HepG2 (cell line): ENCODE data around the gene FCHO1. TPM values are rescaled to one million over a fixed set of nuclear protein-coding genes. Genes with fewer than 3 reads are reported as not detected.

Source experiments
- ARNT ChIP-seq: fragments of 450-650 bp; IDR thresholded peaks from 2 replicates; pipeline ENCODE4 v1.6.1; 2017
- CCAR2 ChIP-seq: fragments of 200-400 bp; formaldehyde crosslinking; optimal IDR thresholded peaks from 2 replicates; pipeline ENCODE3; 2018; ENCODE audit warnings: low read depth, mild to moderate bottlenecking, low read length, moderate library complexity
- CREB1 ChIP-seq, 2 experiments: fragments of 450-650 bp in 1 of 2; IDR thresholded peaks; 2 replicates each; pipeline ENCODE4 v1.6.1; 2016 to 2017; ENCODE audit warnings: control low read depth in 1 of 2, mild to moderate bottlenecking in 1 of 2, missing compliant biosample characterization in 1 of 2, missing genetic modification characterization in 1 of 2
- HIVEP1 ChIP-seq: sonication (generic); formaldehyde crosslinking; IDR thresholded peaks from 2 replicates; pipeline ENCODE4 v1.4.0; 2020; ENCODE audit warnings: mild to moderate bottlenecking, missing genetic modification reagents
- HNF4A ChIP-seq: sonication (generic); formaldehyde crosslinking; IDR thresholded peaks from 2 replicates; pipeline ENCODE4 v1.4.0; 2020; ENCODE audit warnings: missing genetic modification reagents
- IKZF4 ChIP-seq: sonication (generic); formaldehyde crosslinking; IDR thresholded peaks from 2 replicates; pipeline ENCODE4 v1.5.1; 2020; ENCODE audit warnings: borderline replicate concordance, mild to moderate bottlenecking, low read depth, missing genetic modification reagents; ENCODE audit errors: not compliant biosample characterization
- KAT7 ChIP-seq: IDR thresholded peaks from 2 replicates; pipeline ENCODE4 v1.6.1; 2018; ENCODE audit warnings: borderline replicate concordance, missing compliant biosample characterization
- KLF16 ChIP-seq, 2 experiments: sonication (generic) in 1 of 2; formaldehyde crosslinking in 1 of 2; IDR thresholded peaks; 2 replicates each; pipeline versions ENCODE4 v1.6.1 to v1.8.0; 2016 to 2023; ENCODE audit warnings: missing genetic modification reagents in 2 of 2, missing compliant biosample characterization in 1 of 2
- MATR3 ChIP-seq: sonication (generic); formaldehyde crosslinking; IDR thresholded peaks from 2 replicates; pipeline ENCODE4 v1.4.0; 2020; ENCODE audit warnings: missing genetic modification reagents
- MIXL1 ChIP-seq: IDR thresholded peaks from 2 replicates; pipeline ENCODE4 v1.6.1; 2016
- MXI1 ChIP-seq: IDR thresholded peaks from 3 replicates; pipeline ENCODE4 v1.6.1; 2012; ENCODE audit warnings: low read depth, low read length, inconsistent platforms, borderline replicate concordance
- NFKBIZ ChIP-seq: IDR thresholded peaks from 2 replicates; pipeline ENCODE4 v1.6.1; 2018; ENCODE audit warnings: missing genetic modification reagents, missing compliant biosample characterization
- PCBP2 ChIP-seq: fragments of 200-400 bp; formaldehyde crosslinking; optimal IDR thresholded peaks from 2 replicates; pipeline ENCODE3; 2018; ENCODE audit warnings: low read length, low read depth; ENCODE audit not compliant: poor library complexity, severe bottlenecking
- RAD51 ChIP-seq: fragments of 450-650 bp; IDR thresholded peaks from 2 replicates; pipeline ENCODE4 v1.6.1; 2016; ENCODE audit warnings: borderline replicate concordance
- SAP130 ChIP-seq: IDR thresholded peaks from 2 replicates; pipeline ENCODE4 v1.6.1; 2016; ENCODE audit warnings: low read depth
- STAT5B ChIP-seq: sonication (generic); formaldehyde crosslinking; IDR thresholded peaks from 2 replicates; pipeline ENCODE4 v1.4.0; 2020; ENCODE audit warnings: missing genetic modification reagents
- ZFP37 ChIP-seq: sonication (generic); formaldehyde crosslinking; IDR thresholded peaks from 2 replicates; pipeline ENCODE4 v1.4.0; 2020; ENCODE audit warnings: missing genetic modification reagents, borderline replicate concordance
- ZNF446 ChIP-seq: sonication (generic); formaldehyde crosslinking; IDR thresholded peaks from 2 replicates; pipeline ENCODE4 v1.5.0; 2020; ENCODE audit warnings: mild to moderate bottlenecking, missing genetic modification reagents
- ZNF501 ChIP-seq: sonication (generic); formaldehyde crosslinking; IDR thresholded peaks from 2 replicates; pipeline ENCODE4 v1.5.1; 2020; ENCODE audit warnings: mild to moderate bottlenecking, moderate library complexity, missing genetic modification reagents
- ZNF580 ChIP-seq: IDR thresholded peaks from 2 replicates; pipeline ENCODE4 v1.6.1; 2016; ENCODE audit warnings: low read depth, borderline replicate concordance
- ZNF788 ChIP-seq: sonication (generic); formaldehyde crosslinking; IDR thresholded peaks from 2 replicates; pipeline ENCODE4 v1.5.0; 2020; ENCODE audit warnings: mild to moderate bottlenecking, missing genetic modification reagents, borderline replicate concordance
- polyA plus RNA-seq, 8 experiments: library from polyadenylated mRNA; depleted of rRNA in 3 of 8; stranded (reverse) in 7 of 8; unstranded in 1 of 8; fragments of >200 nt; fragmentation: Illumina TruSeq in 4 of 8; extraction: Trizol in 4 of 8; gene quantifications; 2 replicates each; pipeline versions ENCODE4 v1.2.1 to v1.2.3, GENCODE V29; 2011 to 2016; ENCODE audit warnings: low read depth in 4 of 8, missing spikeins in 1 of 8, mixed read lengths in 1 of 8; ENCODE audit not compliant: insufficient read depth in 1 of 8
- total RNA-seq, 5 experiments: library from RNA; depleted of rRNA; stranded (reverse); fragments of >200 nt; fragmentation: Illumina TruSeq; extraction: Trizol; gene quantifications; 2 replicates each; pipeline ENCODE4 v1.2.3, GENCODE V29; 2016; ENCODE audit warnings: low read depth in 1 of 5
- TF ChIP-seq, protein P1 (sequence below): sonication (generic); formaldehyde crosslinking; IDR thresholded peaks from 2 replicates; pipeline ENCODE4 v1.4.0; 2020; ENCODE audit warnings: missing genetic modification reagents
- TF ChIP-seq, protein P2 (sequence below): sonication (generic); formaldehyde crosslinking; IDR thresholded peaks from 2 replicates; pipeline ENCODE4 v1.9.0; 2021; ENCODE audit warnings: missing genetic modification reagents, borderline replicate concordance

FCHO1 gene
- total and polyA plus RNA-seq, 2 of the 13 experiments (the other 11 are each of a cell fraction or from before 2014, with no cell fraction given): 1.3 to 3.1 TPM

DNA sequence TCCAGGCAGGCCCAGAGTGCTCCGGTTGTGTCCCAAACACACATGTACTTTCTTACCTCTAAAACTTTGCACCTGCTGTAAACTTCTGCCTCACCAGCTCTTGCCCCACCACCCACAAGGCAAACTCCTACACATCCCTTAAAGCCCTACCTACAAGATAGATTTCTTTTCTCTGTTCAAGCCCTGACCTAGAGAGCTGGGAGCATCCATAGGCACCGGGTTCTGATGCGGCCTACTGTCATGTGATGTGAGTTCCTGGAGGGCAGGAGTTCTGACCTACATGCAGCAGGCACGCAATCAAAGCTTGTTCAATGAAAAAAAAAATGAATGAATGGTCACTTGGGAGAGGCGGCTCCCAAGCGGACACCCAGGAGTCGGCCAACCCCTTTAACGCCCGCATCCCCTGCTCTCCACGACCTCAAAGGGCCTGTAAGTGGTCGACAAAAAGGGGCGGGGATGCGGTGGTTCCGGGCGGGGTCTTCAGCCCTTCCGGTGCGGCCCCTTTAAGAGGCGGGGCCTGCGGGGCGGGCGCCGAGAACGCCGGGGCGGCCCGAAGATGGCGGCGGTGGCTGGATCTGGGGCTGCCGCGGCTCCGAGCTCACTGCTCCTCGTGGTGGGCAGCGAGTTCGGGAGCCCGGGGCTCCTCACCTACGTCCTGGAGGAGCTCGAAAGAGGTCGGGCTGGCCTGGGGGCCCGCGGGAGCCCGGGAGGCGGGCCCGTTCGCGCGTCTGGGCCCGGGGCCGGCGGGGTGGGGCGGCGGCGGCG lies 32.1 kb upstream of the FCHO1 start, which contains the start of gene MAP1S (continued):
- TF ChIP-seq, protein P1, sequence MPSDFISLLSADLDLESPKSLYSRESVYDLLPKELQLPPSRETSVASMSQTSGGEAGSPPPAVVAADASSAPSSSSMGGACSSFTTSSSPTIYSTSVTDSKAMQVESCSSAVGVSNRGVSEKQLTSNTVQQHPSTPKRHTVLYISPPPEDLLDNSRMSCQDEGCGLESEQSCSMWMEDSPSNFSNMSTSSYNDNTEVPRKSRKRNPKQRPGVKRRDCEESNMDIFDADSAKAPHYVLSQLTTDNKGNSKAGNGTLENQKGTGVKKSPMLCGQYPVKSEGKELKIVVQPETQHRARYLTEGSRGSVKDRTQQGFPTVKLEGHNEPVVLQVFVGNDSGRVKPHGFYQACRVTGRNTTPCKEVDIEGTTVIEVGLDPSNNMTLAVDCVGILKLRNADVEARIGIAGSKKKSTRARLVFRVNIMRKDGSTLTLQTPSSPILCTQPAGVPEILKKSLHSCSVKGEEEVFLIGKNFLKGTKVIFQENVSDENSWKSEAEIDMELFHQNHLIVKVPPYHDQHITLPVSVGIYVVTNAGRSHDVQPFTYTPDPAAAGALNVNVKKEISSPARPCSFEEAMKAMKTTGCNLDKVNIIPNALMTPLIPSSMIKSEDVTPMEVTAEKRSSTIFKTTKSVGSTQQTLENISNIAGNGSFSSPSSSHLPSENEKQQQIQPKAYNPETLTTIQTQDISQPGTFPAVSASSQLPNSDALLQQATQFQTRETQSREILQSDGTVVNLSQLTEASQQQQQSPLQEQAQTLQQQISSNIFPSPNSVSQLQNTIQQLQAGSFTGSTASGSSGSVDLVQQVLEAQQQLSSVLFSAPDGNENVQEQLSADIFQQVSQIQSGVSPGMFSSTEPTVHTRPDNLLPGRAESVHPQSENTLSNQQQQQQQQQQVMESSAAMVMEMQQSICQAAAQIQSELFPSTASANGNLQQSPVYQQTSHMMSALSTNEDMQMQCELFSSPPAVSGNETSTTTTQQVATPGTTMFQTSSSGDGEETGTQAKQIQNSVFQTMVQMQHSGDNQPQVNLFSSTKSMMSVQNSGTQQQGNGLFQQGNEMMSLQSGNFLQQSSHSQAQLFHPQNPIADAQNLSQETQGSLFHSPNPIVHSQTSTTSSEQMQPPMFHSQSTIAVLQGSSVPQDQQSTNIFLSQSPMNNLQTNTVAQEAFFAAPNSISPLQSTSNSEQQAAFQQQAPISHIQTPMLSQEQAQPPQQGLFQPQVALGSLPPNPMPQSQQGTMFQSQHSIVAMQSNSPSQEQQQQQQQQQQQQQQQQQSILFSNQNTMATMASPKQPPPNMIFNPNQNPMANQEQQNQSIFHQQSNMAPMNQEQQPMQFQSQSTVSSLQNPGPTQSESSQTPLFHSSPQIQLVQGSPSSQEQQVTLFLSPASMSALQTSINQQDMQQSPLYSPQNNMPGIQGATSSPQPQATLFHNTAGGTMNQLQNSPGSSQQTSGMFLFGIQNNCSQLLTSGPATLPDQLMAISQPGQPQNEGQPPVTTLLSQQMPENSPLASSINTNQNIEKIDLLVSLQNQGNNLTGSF (CRISPR knock-in tag): 0 out of 2 replicates have a peak, but pooled peaks have one; percentile 61
- TF ChIP-seq HIVEP1 (no peak), IKZF4 (CRISPR knock-in tag) (no peak), ZNF501 (CRISPR knock-in tag) (peak; percentile 91), ZNF580 (CRISPR knock-in tag) (no peak), STAT5B (CRISPR knock-in tag) (no peak), KLF16 (CRISPR knock-in tag; IDR thresholded peaks at IDR 0.05) (no peak; a peak in 1 of 4 replicates), KAT7 (CRISPR knock-in tag) (no peak), SAP130 (CRISPR knock-in tag) (peak; percentile 74), RAD51 (no peak), MATR3 (CRISPR knock-in tag) (no peak), MXI1 (0 out of 3 replicates have a peak, but pooled peaks have one; percentile 14), MIXL1 (CRISPR knock-in tag) (no peak), ZFP37 (0 out of 2 replicates have a peak, but pooled peaks have one; percentile 62), ZNF788 (no peak), CREB1 (IDR thresholded peaks at IDR 0.05) (no peak), CREB1 (CRISPR knock-in tag; IDR thresholded peaks at IDR 0.05) (no peak), NFKBIZ (CRISPR knock-in tag) (no peak; the same call in 1 of the 2 replicates), CCAR2 (no peak), ARNT (no peak), HNF4A (CRISPR knock-in tag) (no peak), PCBP2 (no peak), ZNF446 (CRISPR knock-in tag) (0 out of 2 replicates have a peak, but pooled peaks have one; percentile 13)
- TF ChIP-seq, protein P2, sequence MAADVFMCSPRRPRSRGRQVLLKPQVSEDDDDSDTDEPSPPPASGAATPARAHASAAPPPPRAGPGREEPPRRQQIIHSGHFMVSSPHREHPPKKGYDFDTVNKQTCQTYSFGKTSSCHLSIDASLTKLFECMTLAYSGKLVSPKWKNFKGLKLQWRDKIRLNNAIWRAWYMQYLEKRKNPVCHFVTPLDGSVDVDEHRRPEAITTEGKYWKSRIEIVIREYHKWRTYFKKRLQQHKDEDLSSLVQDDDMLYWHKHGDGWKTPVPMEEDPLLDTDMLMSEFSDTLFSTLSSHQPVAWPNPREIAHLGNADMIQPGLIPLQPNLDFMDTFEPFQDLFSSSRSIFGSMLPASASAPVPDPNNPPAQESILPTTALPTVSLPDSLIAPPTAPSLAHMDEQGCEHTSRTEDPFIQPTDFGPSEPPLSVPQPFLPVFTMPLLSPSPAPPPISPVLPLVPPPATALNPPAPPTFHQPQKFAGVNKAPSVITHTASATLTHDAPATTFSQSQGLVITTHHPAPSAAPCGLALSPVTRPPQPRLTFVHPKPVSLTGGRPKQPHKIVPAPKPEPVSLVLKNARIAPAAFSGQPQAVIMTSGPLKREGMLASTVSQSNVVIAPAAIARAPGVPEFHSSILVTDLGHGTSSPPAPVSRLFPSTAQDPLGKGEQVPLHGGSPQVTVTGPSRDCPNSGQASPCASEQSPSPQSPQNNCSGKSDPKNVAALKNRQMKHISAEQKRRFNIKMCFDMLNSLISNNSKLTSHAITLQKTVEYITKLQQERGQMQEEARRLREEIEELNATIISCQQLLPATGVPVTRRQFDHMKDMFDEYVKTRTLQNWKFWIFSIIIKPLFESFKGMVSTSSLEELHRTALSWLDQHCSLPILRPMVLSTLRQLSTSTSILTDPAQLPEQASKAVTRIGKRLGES (CRISPR knock-in tag): no peak
